GM13976 (cell line): ENCODE results near the gene CITED1.

Source experiments
- DNase-seq: peaks from one replicate; pipeline ENCODE4 v3.0.0; 2012; ENCODE audit warnings: low spot score
- in situ Hi-C: fragments of 300-500 bp; cut with MboI; formaldehyde crosslinking; loops from one replicate; pipeline ENCODE4 v1.12.0; 2022; ENCODE audit warnings: low sequenced_read_pairs, mixed read lengths, inconsistent platforms; ENCODE audit not compliant: unreplicated experiment
- TF ChIP-seq, protein P1 (sequence below): IDR thresholded peaks from 2 replicates; pipeline ENCODE4 v1.5.1; 2012; ENCODE audit warnings: borderline replicate concordance, mild to moderate bottlenecking; ENCODE audit not compliant: insufficient read depth; ENCODE audit errors: extremely low read depth, missing control alignments, control extremely low read depth

The CITED1 gene

GRCh38 chrX:72271812-72272211, 33.9 kb downstream of the CITED1 start:
- TF ChIP-seq, protein P1, sequence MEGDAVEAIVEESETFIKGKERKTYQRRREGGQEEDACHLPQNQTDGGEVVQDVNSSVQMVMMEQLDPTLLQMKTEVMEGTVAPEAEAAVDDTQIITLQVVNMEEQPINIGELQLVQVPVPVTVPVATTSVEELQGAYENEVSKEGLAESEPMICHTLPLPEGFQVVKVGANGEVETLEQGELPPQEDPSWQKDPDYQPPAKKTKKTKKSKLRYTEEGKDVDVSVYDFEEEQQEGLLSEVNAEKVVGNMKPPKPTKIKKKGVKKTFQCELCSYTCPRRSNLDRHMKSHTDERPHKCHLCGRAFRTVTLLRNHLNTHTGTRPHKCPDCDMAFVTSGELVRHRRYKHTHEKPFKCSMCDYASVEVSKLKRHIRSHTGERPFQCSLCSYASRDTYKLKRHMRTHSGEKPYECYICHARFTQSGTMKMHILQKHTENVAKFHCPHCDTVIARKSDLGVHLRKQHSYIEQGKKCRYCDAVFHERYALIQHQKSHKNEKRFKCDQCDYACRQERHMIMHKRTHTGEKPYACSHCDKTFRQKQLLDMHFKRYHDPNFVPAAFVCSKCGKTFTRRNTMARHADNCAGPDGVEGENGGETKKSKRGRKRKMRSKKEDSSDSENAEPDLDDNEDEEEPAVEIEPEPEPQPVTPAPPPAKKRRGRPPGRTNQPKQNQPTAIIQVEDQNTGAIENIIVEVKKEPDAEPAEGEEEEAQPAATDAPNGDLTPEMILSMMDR = no peak
- in situ Hi-C loops = no loop called here
- DNase-seq = no peak

DNA sequence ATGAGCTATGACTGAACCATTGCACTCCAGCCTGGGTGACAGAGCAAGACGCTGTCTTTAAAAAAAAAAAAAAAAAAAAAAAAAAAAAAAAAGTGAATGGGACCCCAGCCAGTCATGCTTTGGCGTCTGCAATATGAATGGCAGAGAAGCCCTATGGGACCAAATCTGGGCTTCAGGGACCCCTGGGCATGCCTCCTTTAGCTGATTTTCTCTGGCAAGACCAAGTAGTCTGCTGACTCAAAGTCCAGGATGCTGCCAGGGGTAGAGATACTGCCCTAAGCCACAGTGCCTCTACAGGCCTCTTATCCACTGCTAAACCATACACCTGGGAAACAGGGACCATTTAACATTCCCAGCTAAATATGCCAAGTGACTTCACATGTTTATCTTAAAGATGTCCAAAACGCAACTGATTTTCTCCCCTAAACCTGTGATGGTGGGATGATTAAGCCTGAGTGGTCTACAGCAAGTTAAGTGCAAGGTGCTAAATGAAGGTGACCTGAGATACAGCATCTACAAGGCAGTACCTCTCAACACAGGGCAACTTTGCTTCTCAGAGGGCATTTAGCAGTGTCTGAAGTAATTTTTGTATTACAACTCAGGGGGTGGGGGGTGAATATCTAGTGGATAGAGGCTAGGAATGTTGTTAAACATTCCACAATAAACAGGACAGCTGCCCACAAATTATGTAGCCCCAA, 34.5 kb downstream of the CITED1 start:
- in situ Hi-C loops = no loop called here
- no peak for DNase-seq
- TF ChIP-seq, protein P1 = no peak

DNA sequence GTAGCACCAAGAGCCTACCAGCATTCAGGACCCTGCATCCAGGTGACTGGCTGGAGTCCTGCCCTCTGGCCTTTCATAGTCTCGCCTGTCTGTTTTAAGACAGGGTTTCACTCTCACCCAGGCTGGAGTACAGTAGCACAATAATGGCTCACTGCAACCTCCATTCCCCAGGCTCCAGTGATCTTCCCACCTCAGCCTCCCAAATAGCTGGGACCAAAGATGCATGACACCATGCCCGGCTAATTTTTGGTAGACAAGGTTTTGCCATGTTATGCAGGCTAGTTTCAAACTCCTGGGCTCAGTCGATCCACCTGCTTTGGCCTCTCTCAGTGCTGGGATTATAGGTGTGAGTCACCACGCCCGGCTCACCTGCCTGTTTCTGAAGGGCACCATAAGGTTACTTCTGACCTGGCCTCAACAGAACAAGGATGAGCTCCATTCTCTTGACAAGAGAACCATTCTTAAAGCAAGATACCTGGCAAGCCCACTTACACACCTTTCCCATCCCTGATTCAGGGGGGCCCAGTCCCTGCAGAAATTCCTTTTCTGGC, 35.3 kb downstream of the CITED1 start:
- in situ Hi-C loops = no loop called here

DNA sequence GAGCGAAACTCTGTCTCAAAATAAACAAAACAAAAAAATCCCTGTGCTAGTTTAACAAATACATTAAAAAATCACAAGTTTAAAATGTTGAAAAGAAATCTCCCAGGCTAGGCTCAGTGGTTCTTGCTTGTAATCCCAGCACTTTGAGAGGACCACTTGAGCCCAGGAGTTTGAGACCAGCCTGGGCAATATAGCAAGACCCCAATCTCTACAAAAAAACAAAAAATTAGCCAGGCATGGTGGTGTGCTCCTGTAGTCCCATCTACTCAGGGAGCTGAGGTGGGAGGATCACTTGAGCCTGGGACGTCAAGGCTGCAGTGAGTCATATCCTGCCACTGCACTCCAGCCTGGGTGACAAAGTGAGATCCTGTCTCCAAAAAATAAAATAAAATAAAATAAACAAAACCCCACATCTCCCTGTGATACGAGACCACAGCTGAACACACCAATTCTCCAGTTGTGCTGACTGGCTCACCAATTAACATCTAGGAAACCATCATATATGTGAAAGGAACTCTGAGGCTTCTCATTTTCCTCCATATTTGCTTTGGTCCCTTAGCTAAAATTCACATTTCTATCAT, 36.0 kb downstream of the CITED1 start:
- in situ Hi-C loops = no loop called here
- DNase-seq = no peak
- TF ChIP-seq, protein P1 = no peak

More for the DNA sequence above, 35.3 kb downstream of the CITED1 start:
- DNase-seq = no peak
- TF ChIP-seq, protein P1 = no peak

GRCh38 chrX:72268597-72269365, 36.9 kb downstream of the CITED1 start:
- no peak for DNase-seq
- TF ChIP-seq, protein P1 = no peak
- in situ Hi-C loops = no loop called here

- in situ Hi-C loops = no loop called here
- DNase-seq = no peak
- TF ChIP-seq, protein P1 = no peak
Measured at GRCh38 chrX:72265263-72265662, 40.5 kb downstream of the CITED1 start.
